Ovary (tissue), 9 donors: ENCODE results near the gene SH3GL3. TPM values are rescaled to one million over a fixed set of nuclear protein-coding genes. Genes with fewer than 3 reads are reported as not detected.

ENCODE experiments used
- DNase-seq, 5 donors: peaks; one replicate each; pipeline ENCODE4 v3.0.0-alpha.2; 2019 to 2020
- H3K27ac ChIP-seq, 2 donors: fragments of 200-600 bp; one replicate each; pipeline versions ENCODE4 v1.5.1 to v1.8.0; 2019 to 2022
- H3K27me3 ChIP-seq: fragments of 200-600 bp; one replicate; pipeline ENCODE4 v1.8.0; 2022
- H3K36me3 ChIP-seq: fragments of 200-600 bp; sonication (generic); one replicate; pipeline ENCODE4 v1.5.1; 2019
- H3K4me1 ChIP-seq: one replicate; pipeline ENCODE4 v1.8.1; 2013; ENCODE audit warnings: mild to moderate bottlenecking, moderate library complexity; ENCODE audit not compliant: insufficient read depth
- H3K4me3 ChIP-seq: fragments of 200-600 bp; sonication (generic); one replicate; pipeline ENCODE4 v1.5.1; 2017
- H3K9me3 ChIP-seq, 2 donors: fragments of 200-600 bp in 1 of 2; sonication (generic) in 1 of 2; one replicate each; pipeline versions ENCODE4 v1.5.1 to v1.8.1; 2013 to 2019; ENCODE audit warnings: mild to moderate bottlenecking in 1 of 2, moderate library complexity in 1 of 2
- CTCF ChIP-seq, 3 donors: fragments of 450-650 bp in 2 of 3; fragments of 200-600 bp in 1 of 3; IDR thresholded peaks; one replicate each; pipeline versions ENCODE4 v1.5.1 to v1.8.0; 2016 to 2022; ENCODE audit warnings: antibody characterized with exemption in 3 of 3, mild to moderate bottlenecking in 1 of 3
- EP300 ChIP-seq: sonication (generic); formaldehyde crosslinking; IDR thresholded peaks from one replicate; pipeline ENCODE4 v1.6.1; 2017; ENCODE audit warnings: antibody characterized with exemption
- POLR2A ChIP-seq: fragments of 450-650 bp; IDR thresholded peaks from one replicate; pipeline ENCODE4 v1.6.1; 2017; ENCODE audit warnings: antibody characterized with exemption, mild to moderate bottlenecking, moderate library complexity
- WGBS, 3 donors: extraction: QIAGEN DNeasy Blood & Tissue Kit in 1 of 3; methylation state at CpG; one replicate each; pipeline versions ENCODE4 v1.1.5 to v1.1.7; 2013 to 2017; 5-methylcytosine and 5-hydroxymethylcytosine counted together
- intact Hi-C, 4 donors: fragments of 100-400 bp; cut with DNase I; formaldehyde crosslinking; loops; one replicate each; pipeline versions ENCODE4 v1.11.0 to v1.15.1; 2022 to 2023
- polyA plus RNA-seq, 2 donors: library from polyadenylated mRNA; stranded (reverse); fragments of 200-250 nt in 1 of 2; fragments of 350-450 nt in 1 of 2; fragmentation: Illumina TruSeq in 1 of 2; extraction: RNeasy Lipid Tissue Mini Kit (QIAGEN cat#74804) in 1 of 2; gene quantifications; one replicate each; pipeline ENCODE4 v1.2.3, GENCODE V29; 2013 to 2014
- total RNA-seq, 7 donors: library from RNA; depleted of rRNA in 2 of 7; stranded (reverse); fragments of >200 nt in 2 of 7; fragmentation: NEBNext Ultra II Directional in 3 of 7; extraction: Animal tissue kit (Norgen Biotek cat#: 25700) in 3 of 7; gene quantifications; one replicate each; pipeline versions ENCODE4 v1.1.0 to v1.2.4, GENCODE V29; 2016 to 2023
- donor health status: DM: no; HTN: no; CAD: no; lungs with moderate emphysema.
- donor health status: DM: no; HTN: no; CAD: no.
- donor health status: Bipolar disorder and iron deficiency.
- donor health status: DM: yes; HTN: yes; CAD: no.
- donor health status: DM: no; HTN: no; CAD: no.
- donor health status: DM: yes; HTN: yes; CAD: no.

Gene SH3GL3
- total and polyA plus RNA-seq, 9 donors: 0.25 to 4.9 (median 0.55) TPM; not detected in 1

DNA sequence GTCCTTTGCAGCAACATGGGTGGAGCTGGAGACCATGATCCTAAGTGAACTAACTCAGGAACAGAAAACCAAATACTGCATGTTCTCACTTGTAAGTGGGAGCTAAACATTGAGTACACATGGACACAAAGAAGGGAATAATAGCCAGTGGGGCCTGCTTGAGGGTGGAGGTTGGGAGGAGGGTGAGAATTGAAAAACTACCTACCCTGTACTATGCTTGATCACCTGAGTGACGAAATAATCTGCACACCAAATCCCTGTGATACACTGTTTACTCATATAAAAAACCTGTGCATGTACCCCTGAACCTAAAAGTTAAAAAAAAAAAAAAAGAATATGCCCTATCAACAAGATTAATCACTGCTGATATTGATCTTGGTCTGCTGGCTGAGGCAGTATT lies 148.1 kb downstream of the SH3GL3 start:
- no peaks in the 10 kb centered on the region for H3K27me3 ChIP-seq
- no peak for DNase-seq
- H3K4me1 ChIP-seq: no peaks in the 10 kb centered on the region
- WGBS, 3 donors: 86 to 97% (median 93%) methylated on average over 1 of the region's 1 CpG
- H3K36me3 ChIP-seq: no peaks in the 10 kb centered on the region
- no peak overlapping the region for H3K27ac ChIP-seq
- intact Hi-C loops: no loop called here
- H3K9me3 ChIP-seq: no peaks in the 10 kb centered on the region
- TF ChIP-seq POLR2A (no peak), CTCF (IDR thresholded peaks at IDR 0.05) (no peak), EP300 (no peak)
- no peak overlapping the region for H3K4me3 ChIP-seq

- intact Hi-C loops: no loop called here
- H3K9me3 ChIP-seq: no peaks in the 10 kb centered on the region
- no peak overlapping the region for H3K4me3 ChIP-seq
- H3K27me3 ChIP-seq: no peaks in the 10 kb centered on the region
- H3K27ac ChIP-seq: no peak overlapping the region
- no peak for TF ChIP-seq CTCF (IDR thresholded peaks at IDR 0.05)
- TF ChIP-seq EP300: no peak
- no peak for TF ChIP-seq POLR2A
- WGBS, 3 donors: 92 to 95% (median 94%) methylated on average over 2 of the region's 2 CpGs
- H3K36me3 ChIP-seq: no peaks in the 10 kb centered on the region
- no peaks in the 10 kb centered on the region for H3K4me1 ChIP-seq
- DNase-seq: no peak
These were observed 150.9 kb downstream of the SH3GL3 start for GRCh38 chr15:83598031-83598430.

- intact Hi-C loops: no loop called here
- no peak for DNase-seq
- no peak overlapping the region for H3K4me3 ChIP-seq
These were observed 154.9 kb downstream of the SH3GL3 start for GRCh38 chr15:83602021-83602420.

DNA sequence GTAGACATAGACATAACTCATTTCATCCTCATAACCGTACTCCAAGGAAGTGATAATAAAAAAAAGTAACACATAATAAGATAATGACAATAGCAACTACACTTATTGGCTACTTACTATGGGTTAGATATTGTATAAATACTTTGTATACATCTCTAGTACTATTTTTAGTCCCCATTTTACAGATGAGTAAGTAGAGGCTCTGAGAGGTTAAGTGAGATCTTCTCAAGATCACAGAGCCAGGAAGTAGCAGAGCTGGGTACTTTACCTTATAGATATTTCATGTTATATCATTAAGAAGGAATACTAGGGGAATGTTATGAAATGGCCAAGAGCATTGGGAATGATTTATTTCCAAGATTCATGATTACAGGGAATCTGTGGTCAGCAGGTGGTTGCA lies 157.4 kb downstream of the SH3GL3 start:
- WGBS, 3 donors: 70 to 90% (median 73%) methylated on average over 1 of the region's 1 CpG
- Histone ChIP-seq H3K4me1 (no peaks in the 10 kb centered on the region), H3K27ac (no peak overlapping the region), H3K27me3 (no peaks in the 10 kb centered on the region), H3K36me3 (no peaks in the 10 kb centered on the region), H3K9me3 (peaks cover 0 to 3% of the 10 kb centered on the region in 2 donors), H3K4me3 (no peak overlapping the region)
- TF ChIP-seq CTCF (IDR thresholded peaks at IDR 0.05) (no peak), POLR2A (no peak), EP300 (no peak)
- DNase-seq: no peak
- intact Hi-C loops: no loop called here

More at GRCh38 chr15:83602021-83602420, 154.9 kb downstream of the SH3GL3 start:
- TF ChIP-seq EP300 (no peak), POLR2A (no peak), CTCF (IDR thresholded peaks at IDR 0.05) (no peak)
- H3K27ac ChIP-seq: no peak overlapping the region
- H3K9me3 ChIP-seq: peaks cover 0 to 3% of the 10 kb centered on the region in 2 donors
- H3K36me3 ChIP-seq: no peaks in the 10 kb centered on the region
- H3K27me3 ChIP-seq: no peaks in the 10 kb centered on the region
- 93 to 95% (median 95%) methylated on average over 2 of the region's 2 CpGs for WGBS, 3 donors
- H3K4me1 ChIP-seq: no peaks in the 10 kb centered on the region
